GM12878 (cell line): ENCODE data around the gene LARP1B. TPM values are rescaled to one million over a fixed set of nuclear protein-coding genes. Genes with fewer than 3 reads are reported as not detected.

ENCODE experiments used
- ATAC-seq: fragments of 200-7000 bp; cut with Tn5 transposase; 3 replicates; pipeline ENCODE4 v1.9.1; 2020; ENCODE audit warnings: mild to moderate bottlenecking, moderate library complexity
- BruUV-seq: library from RNA; stranded (reverse); fragments of 400-500 nt; replicated peaks from 2 replicates; lab custom pipeline; 2021; lab: Mats Ljungman, UMichigan
- CTCF ChIA-PET: fragments of 300-600 bp; sonication (Branson Sonifier 250); formaldehyde crosslinking; extraction: SDS; loops from one replicate; lab custom pipeline; 2021; ENCODE audit warnings: inconsistent platforms; lab: Yijun Ruan, JAX
- POLR2A ChIA-PET: fragments of 350-600 bp; formaldehyde crosslinking; extraction: SDS; loops from one replicate; lab custom pipeline; 2021; ENCODE audit warnings: inconsistent platforms; lab: Charles Lee
- RAD21 ChIA-PET: fragments of 300-600 bp; sonication (Branson Sonifier 250); formaldehyde crosslinking; loops from one replicate; lab custom pipeline; 2023; ENCODE audit warnings: antibody characterized with exemption; ENCODE audit not compliant: unreplicated experiment; lab: Charles Lee
- SMC1A ChIA-PET: fragments of 300-600 bp; sonication (Branson Sonifier 250); formaldehyde crosslinking; loops from one replicate; lab custom pipeline; 2023; ENCODE audit not compliant: unreplicated experiment, uncharacterized antibody; lab: Charles Lee
- DNase-seq: peaks from one replicate; pipeline ENCODE4 v3.0.0-alpha.2; 2011; ENCODE audit warnings: low read depth, low spot score
- FAIRE-seq: peaks from 3 replicates; lab custom pipeline; 2011; peaks lifted over from hg19 to GRCh38; lab: Jason Lieb, UNC
- H2AFZ ChIP-seq: 2 replicates; pipeline ENCODE4 v1.6.0; 2011; ENCODE audit warnings: low read depth, low read length, control low read depth; ENCODE audit not compliant: control insufficient read depth
- H3K27ac ChIP-seq: 2 replicates; pipeline ENCODE4 v1.5.1; 2011; ENCODE audit warnings: control low read depth; ENCODE audit not compliant: control insufficient read depth, insufficient read depth
- H3K27me3 ChIP-seq, 2 experiments: replicated peaks in 1 of 2; 2 replicates each; pipeline versions ENCODE4 v1.6.0 to v1.6.1; 2011; ENCODE audit warnings: low read length in 1 of 2; ENCODE audit not compliant: control insufficient read depth in 2 of 2, insufficient read depth in 2 of 2
- H3K36me3 ChIP-seq, 2 experiments: 2 replicates each; pipeline ENCODE4 v1.5.1; 2011; ENCODE audit warnings: low read length in 1 of 2; ENCODE audit not compliant: control insufficient read depth in 2 of 2, insufficient read depth in 2 of 2
- H3K4me1 ChIP-seq: 2 replicates; pipeline ENCODE4 v1.6.1; 2011; ENCODE audit warnings: mild to moderate bottlenecking, low read length, moderate library complexity, mixed read lengths; ENCODE audit not compliant: control insufficient read depth, insufficient read depth
- H3K4me2 ChIP-seq: 2 replicates; pipeline ENCODE4 v1.6.0; 2011; ENCODE audit warnings: control low read depth; ENCODE audit not compliant: control insufficient read depth, insufficient read depth
- H3K4me3 ChIP-seq: fragments of 200-600 bp; sonication (generic); 2 replicates; pipeline ENCODE4 v1.5.1; 2016
- H3K79me2 ChIP-seq: 2 replicates; pipeline ENCODE4 v1.6.0; 2011; ENCODE audit warnings: low read length; ENCODE audit not compliant: control insufficient read depth, insufficient read depth
- H3K9ac ChIP-seq: 2 replicates; pipeline ENCODE4 v1.8.0; 2011; ENCODE audit warnings: low read length, control low read depth, mixed read lengths; ENCODE audit not compliant: control insufficient read depth, insufficient read depth
- H3K9me3 ChIP-seq: replicated peaks from 3 replicates; pipeline ENCODE4 v1.5.1; 2011; ENCODE audit warnings: mild to moderate bottlenecking, low read length; ENCODE audit not compliant: control insufficient read depth, insufficient read depth
- H4K20me1 ChIP-seq: 2 replicates; pipeline ENCODE4 v1.6.0; 2011; ENCODE audit not compliant: control insufficient read depth, insufficient read depth
- ATF7 ChIP-seq: fragments of 450-650 bp; IDR thresholded peaks from 2 replicates; pipeline ENCODE4 v1.6.1; 2016; ENCODE audit warnings: low read depth, mild to moderate bottlenecking
- BHLHE40 ChIP-seq, 2 experiments: fragments of 450-650 bp in 1 of 2; IDR thresholded peaks; 2 replicates each; pipeline ENCODE4 v1.6.1; 2011 to 2017; ENCODE audit warnings: low read depth in 2 of 2, borderline replicate concordance in 1 of 2, improper control_type of control experiment in 1 of 2, low read length in 1 of 2, mild to moderate bottlenecking in 1 of 2
- DPF2 ChIP-seq: fragments of 450-650 bp; IDR thresholded peaks from 2 replicates; pipeline ENCODE4 v1.6.1; 2017; ENCODE audit warnings: mild to moderate bottlenecking
- EED ChIP-seq: sonication (generic); IDR thresholded peaks from 2 replicates; pipeline ENCODE4 v1.6.1; 2016; ENCODE audit warnings: antibody characterized with exemption, low read depth
- EGR1 ChIP-seq, 2 experiments: IDR thresholded peaks; 1 replicate in 1 of 2; 2 replicates in 1 of 2; pipeline ENCODE4 v1.6.1; 2011 to 2012; ENCODE audit warnings: low read depth in 2 of 2, low read length in 2 of 2, borderline replicate concordance in 1 of 2, mild to moderate bottlenecking in 1 of 2, moderate library complexity in 1 of 2
- FOXK2 ChIP-seq: fragments of 450-650 bp; IDR thresholded peaks from 2 replicates; pipeline ENCODE4 v1.6.1; 2017; ENCODE audit warnings: mild to moderate bottlenecking, moderate library complexity
- IKZF1 ChIP-seq: fragments of 450-650 bp; conservative IDR thresholded peaks from 2 replicates; pipeline ENCODE4 v1.6.1; 2017; ENCODE audit warnings: antibody characterized with exemption, mild to moderate bottlenecking
- IRF3 ChIP-seq: fragments of 450-650 bp; IDR thresholded peaks from 2 replicates; pipeline ENCODE4 v1.6.1; 2014; ENCODE audit warnings: mild to moderate bottlenecking
- LARP7 ChIP-seq: fragments of 450-650 bp; IDR thresholded peaks from 2 replicates; pipeline ENCODE4 v1.6.1; 2017; ENCODE audit warnings: mild to moderate bottlenecking
- MEF2A ChIP-seq: IDR thresholded peaks from 2 replicates; pipeline ENCODE4 v1.6.1; 2011; ENCODE audit warnings: low read depth, mild to moderate bottlenecking, low read length, moderate library complexity; ENCODE audit not compliant: insufficient read depth
- NBN ChIP-seq: fragments of 450-650 bp; IDR thresholded peaks from 2 replicates; pipeline ENCODE4 v1.6.1; 2016
- NKRF ChIP-seq: fragments of 450-650 bp; conservative IDR thresholded peaks from 2 replicates; pipeline ENCODE4 v1.6.1; 2017; ENCODE audit warnings: mild to moderate bottlenecking, moderate library complexity
- NR2F1 ChIP-seq: fragments of 450-650 bp; conservative IDR thresholded peaks from 2 replicates; pipeline ENCODE4 v1.6.1; 2017; ENCODE audit warnings: mild to moderate bottlenecking
- NRF1 ChIP-seq: conservative IDR thresholded peaks from 2 replicates; pipeline ENCODE4 v1.6.1; 2011; ENCODE audit warnings: mild to moderate bottlenecking, low read depth, low read length, improper control_type of control experiment
- POLR2A ChIP-seq: IDR thresholded peaks from 2 replicates; pipeline ENCODE4 v1.6.1; 2011; ENCODE audit warnings: low read depth, mild to moderate bottlenecking, low read length
- TCF12 ChIP-seq: IDR thresholded peaks from 2 replicates; pipeline ENCODE4 v1.6.1; 2011; ENCODE audit warnings: low read depth, mild to moderate bottlenecking, low read length
- TCF3 ChIP-seq: IDR thresholded peaks from 2 replicates; pipeline ENCODE4 v1.6.1; 2012; ENCODE audit warnings: low read depth, mild to moderate bottlenecking, low read length, borderline replicate concordance; ENCODE audit not compliant: insufficient read depth
- YY1 ChIP-seq: IDR thresholded peaks from 2 replicates; pipeline ENCODE4 v1.6.1; 2011; ENCODE audit warnings: low read depth, mild to moderate bottlenecking, low read length
- ZBED1 ChIP-seq: IDR thresholded peaks from 2 replicates; pipeline ENCODE4 v1.6.1; 2016; ENCODE audit warnings: borderline replicate concordance
- ZNF24 ChIP-seq: fragments of 450-650 bp; IDR thresholded peaks from 2 replicates; pipeline ENCODE4 v1.6.1; 2017; ENCODE audit warnings: antibody characterized with exemption, mild to moderate bottlenecking
- ZZZ3 ChIP-seq: IDR thresholded peaks from 2 replicates; pipeline ENCODE4 v1.6.1; 2011; ENCODE audit warnings: low read depth; ENCODE audit not compliant: control insufficient read depth, insufficient read length
- WGBS: methylation state at CpG from one replicate; pipeline ENCODE4 v1.1.6; 2016; ENCODE audit warnings: low lambda C conversion rate; ENCODE audit not compliant: insufficient replicate concordance, insufficient coverage; ENCODE audit errors: missing lambda C conversion rate; 5-methylcytosine and 5-hydroxymethylcytosine counted together
- in situ Hi-C: fragments of 300-500 bp; cut with MboI; formaldehyde crosslinking; loops from 9 replicates; pipeline ENCODE4 v1.14.3; 2018; ENCODE audit warnings: mixed read lengths
- intact Hi-C: fragments of 100-400 bp; cut with micrococcal nuclease; formaldehyde crosslinking; loops from one replicate; pipeline ENCODE4 v1.14.2; 2022; ENCODE audit not compliant: unreplicated experiment
- polyA plus RNA-seq, 11 experiments: library from polyadenylated mRNA; depleted of rRNA in 4 of 11; unstranded in 6 of 11; stranded (reverse) in 5 of 11; fragments of >200 nt; fragmentation: Nextera tagmentation in 4 of 11; fragmentation: Illumina TruSeq in 1 of 11; extraction: Ambion mirVana in 4 of 11; extraction: Trizol in 1 of 11; gene quantifications; 1 replicate in 1 of 11; 2 replicates in 10 of 11; pipeline versions ENCODE4 v1.2.1 to v1.2.3, GENCODE V29; 2011 to 2016; ENCODE audit warnings: inconsistent platforms in 2 of 11, missing spikeins in 2 of 11, low read depth in 1 of 11
- total RNA-seq, 4 experiments: library from RNA; depleted of rRNA in 3 of 4; stranded (reverse); fragments of >200 nt in 3 of 4; fragmentation: Illumina TruSeq in 1 of 4; extraction: Trizol in 1 of 4; gene quantifications; 2 replicates each; pipeline versions ENCODE4 v1.2.1 to v1.2.3, GENCODE V29; 2013 to 2021

The LARP1B gene
- total and polyA plus RNA-seq, 10 of the 15 experiments (the other 5 are each of a cell fraction or from before 2014, with no cell fraction given) = 9.2 to 30.9 (median 14.7) TPM

GRCh38 chr4:128061566-128062536 lies 739 bp downstream of the LARP1B start:
- WGBS = under 1% methylated on average over 59 of the region's 101 CpGs
- TF ChIP-seq EED = 0 out of 2 replicates have a peak, but pooled peaks have one; percentile 53
- no peak for TF ChIP-seq FOXK2
- peak; percentile 93 for TF ChIP-seq DPF2
- TF ChIP-seq NR2F1 = peak; percentile 10; the same call in 1 of the 2 replicates
- peak; percentile 84 for TF ChIP-seq IKZF1
- TF ChIP-seq POLR2A = peak; percentile 21; the same call in 1 of the 2 replicates
- TF ChIP-seq YY1 = 0 out of 2 replicates have a peak, but pooled peaks have one; percentile 5
- TF ChIP-seq ZBED1 = no peak
- TF ChIP-seq BHLHE40 (IDR thresholded peaks at IDR 0.05; ENCODE audit: borderline replicate concordance in 1 of 2, low read depth in 2 of 2, low read length in 1 of 2) = peak in 1 of 2 experiments; percentile 57; a peak in 1 of 4 replicates
- TF ChIP-seq TCF12 = peak; percentile 55; the same call in 1 of the 2 replicates
- TF ChIP-seq TCF3 = peak; percentile 42; the same call in 1 of the 2 replicates
- TF ChIP-seq ZZZ3 = no peak
- peak; percentile 30; the same call in 1 of the 2 replicates for TF ChIP-seq ZNF24
- TF ChIP-seq IRF3 = no peak
- TF ChIP-seq NKRF = peak; percentile 73
- TF ChIP-seq ATF7 = no peak
- 0 out of 2 replicates have a peak, but pooled peaks have one; percentile 20 for TF ChIP-seq NBN
- TF ChIP-seq EGR1 (IDR thresholded peaks at IDR 0.05; ENCODE audit: borderline replicate concordance in 1 of 2, low read depth in 2 of 2, low read length in 2 of 2) = peak in 1 of 2 experiments; percentile 73; a peak in 2 of 3 replicates
- TF ChIP-seq LARP7 = peak; percentile 70; the same call in 1 of the 2 replicates
- 0 out of 2 replicates have a peak, but pooled peaks have one; percentile 27 for TF ChIP-seq MEF2A
- TF ChIP-seq NRF1 = no peak

More at GRCh38 chr4:128061566-128062536, 739 bp downstream of the LARP1B start:
- SMC1A ChIA-PET = interaction anchor here (0.7 to 1.8 kb wide), 4 partner anchors 9 to 188 kb away, joined by 3 to 4 read pairs (median 3); partner anchors contain the start of genes ABHD18 and MFSD8
- Histone ChIP-seq H3K27ac (peak overlapping the region; percentile 88), H3K4me2 (peak overlapping the region; percentile 36; the same call in 1 of the 2 replicates), H3K36me3 (no peaks in the 10 kb centered on the region), H4K20me1 (no peaks in the 10 kb centered on the region), H2AFZ (peak overlapping the region; percentile 94), H3K27me3 (no peaks in the 10 kb centered on the region), H3K4me1 (no peaks in the 10 kb centered on the region), H3K79me2 (peaks cover 28% of the 10 kb centered on the region), H3K4me3 (peak overlapping the region; percentile 92), H3K9ac (peak overlapping the region; percentile 92), H3K9me3 (no peaks in the 10 kb centered on the region)
- FAIRE-seq (no peak), DNase-seq (no peak), ATAC-seq (peak; percentile 53)
- intact Hi-C loops (loop anchor here (2.0 to 5.0 kb wide), 4 partner anchors 97 to 280 kb away; partner anchors contain the start of genes ABHD18, HSPA4L, MFSD8 and PGRMC2), in situ Hi-C loops (no loop called here)
- CTCF ChIA-PET = interaction anchor here (0.6 to 1.4 kb wide), 2 partner anchors 63 to 97 kb away, joined by 3 read pairs; partner anchors contain the start of genes ABHD18 and MFSD8
- no TSS peak for BruUV-seq
- RAD21 ChIA-PET = interaction anchor here (1.0 to 1.1 kb wide), 2 partner anchors 70 to 274 kb away, joined by 3 read pairs; no protein-coding TSS in a partner anchor
- POLR2A ChIA-PET = interaction anchor here (0.7 to 2.0 kb wide), 8 partner anchors 13 to 753 kb away, joined by 3 to 25 read pairs (median 3); partner anchors contain the start of genes ABHD18, HSPA4L and MFSD8
